Activated CD4-positive, alpha-beta memory T cell treated with anti-CD3 and anti-CD28 coated beads, Interleukin-2, amount 10 ng/mL, durations not matched to agents 7 days and 5 days (primary cell): ENCODE measurements around the gene C5orf46. TPM values are rescaled to one million over a fixed set of nuclear protein-coding genes. Genes with fewer than 3 reads are reported as not detected.

ENCODE experiments used
- CTCF ChIA-PET: fragments of 350-600 bp; sonication (Branson Sonifier 250); formaldehyde crosslinking; loops from one replicate; lab custom pipeline; 2021; ENCODE audit warnings: antibody characterized with exemption, inconsistent platforms; lab: Charles Lee
- POLR2A ChIA-PET: fragments of 350-600 bp; sonication (Branson Sonifier 250); formaldehyde crosslinking; loops from one replicate; lab custom pipeline; 2021; ENCODE audit warnings: antibody characterized with exemption; lab: Charles Lee
- DNase-seq: peaks from one replicate; pipeline ENCODE4 v3.0.0-alpha.2; 2020
- H3K27ac Mint-ChIP-seq: one replicate; pipeline ENCODE4 v1.8.0; 2021; ENCODE audit warnings: mild to moderate bottlenecking, mixed read lengths
- H3K27me3 Mint-ChIP-seq: one replicate; pipeline ENCODE4 v1.8.0; 2021; ENCODE audit warnings: mixed read lengths
- H3K36me3 Mint-ChIP-seq: one replicate; pipeline ENCODE4 v1.8.0; 2021; ENCODE audit warnings: low read depth, mixed read lengths
- H3K4me1 Mint-ChIP-seq: one replicate; pipeline ENCODE4 v1.8.0; 2021; ENCODE audit warnings: mixed read lengths
- H3K4me3 Mint-ChIP-seq: one replicate; pipeline ENCODE4 v1.8.0; 2021; ENCODE audit warnings: mild to moderate bottlenecking, mixed read lengths
- H3K9me3 Mint-ChIP-seq: one replicate; pipeline ENCODE4 v1.8.0; 2021; ENCODE audit warnings: mixed read lengths
- total RNA-seq, 2 experiments: library from RNA; stranded (reverse); gene quantifications; one replicate each; pipeline ENCODE4 v1.2.3, GENCODE V29; 2021

C5orf46 gene
- total RNA-seq, 2 experiments from 2014 or later: not detected

- ChIA-PET POLR2A (no interaction called here), CTCF (no interaction called here)
- Mint-ChIP-seq H3K27ac (no peak overlapping the region), H3K9me3 (no peaks in the 10 kb centered on the region), H3K4me3 (no peak overlapping the region), H3K4me1 (no peaks in the 10 kb centered on the region), H3K36me3 (no peaks in the 10 kb centered on the region), H3K27me3 (peaks cover 4% of the 10 kb centered on the region)
- no peak for DNase-seq
Measured at GRCh38 chr5:147849226-147849625, 57.1 kb downstream of the C5orf46 start.

GRCh38 chr5:147845618-147846017 lies 60.7 kb downstream of the C5orf46 start:
- CTCF ChIA-PET: no interaction called here
- H3K4me3 Mint-ChIP-seq: no peak overlapping the region
- no peak for DNase-seq
- no peaks in the 10 kb centered on the region for H3K27me3 Mint-ChIP-seq
- no peaks in the 10 kb centered on the region for H3K9me3 Mint-ChIP-seq
- POLR2A ChIA-PET: no interaction called here
- no peaks in the 10 kb centered on the region for H3K4me1 Mint-ChIP-seq
- no peak overlapping the region for H3K27ac Mint-ChIP-seq
- H3K36me3 Mint-ChIP-seq: no peaks in the 10 kb centered on the region

- Mint-ChIP-seq H3K4me1 (no peaks in the 10 kb centered on the region), H3K4me3 (no peak overlapping the region), H3K9me3 (no peaks in the 10 kb centered on the region), H3K27me3 (no peaks in the 10 kb centered on the region), H3K36me3 (no peaks in the 10 kb centered on the region), H3K27ac (no peak overlapping the region)
- POLR2A ChIA-PET: no interaction called here
- no peak for DNase-seq
- CTCF ChIA-PET: no interaction called here
Measured at GRCh38 chr5:147844846-147845245, 61.5 kb downstream of the C5orf46 start.

GRCh38 chr5:147842869-147843268 lies 63.5 kb downstream of the C5orf46 start:
- ChIA-PET POLR2A (no interaction called here), CTCF (no interaction called here)
- Mint-ChIP-seq H3K4me3 (no peak overlapping the region), H3K4me1 (no peaks in the 10 kb centered on the region), H3K27me3 (no peaks in the 10 kb centered on the region), H3K36me3 (no peaks in the 10 kb centered on the region), H3K27ac (no peak overlapping the region), H3K9me3 (no peaks in the 10 kb centered on the region)
- no peak for DNase-seq

Other genes starting within 250 kb of the C5orf46 start
- gene JAKMIP2, start 123.8 kb downstream of the C5orf46 start, total RNA-seq: 1 to 10 TPM; 1.3 to 1.9 TPM
- not detected for gene SPINK1, start 74.9 kb downstream of the C5orf46 start, total RNA-seq
- not detected for gene SCGB3A2, start 27.8 kb downstream of the C5orf46 start, total RNA-seq
- not detected for gene SPINK5, start 157.4 kb upstream of the C5orf46 start, total RNA-seq